ENCODE measurements around the gene COL26A1.
"Not testable (repeated sequence)": the region's sequence is repeated elsewhere in the genome, so short reads cannot be mapped to it uniquely, and the experiment has no call there.

The COL26A1 gene

DNA sequence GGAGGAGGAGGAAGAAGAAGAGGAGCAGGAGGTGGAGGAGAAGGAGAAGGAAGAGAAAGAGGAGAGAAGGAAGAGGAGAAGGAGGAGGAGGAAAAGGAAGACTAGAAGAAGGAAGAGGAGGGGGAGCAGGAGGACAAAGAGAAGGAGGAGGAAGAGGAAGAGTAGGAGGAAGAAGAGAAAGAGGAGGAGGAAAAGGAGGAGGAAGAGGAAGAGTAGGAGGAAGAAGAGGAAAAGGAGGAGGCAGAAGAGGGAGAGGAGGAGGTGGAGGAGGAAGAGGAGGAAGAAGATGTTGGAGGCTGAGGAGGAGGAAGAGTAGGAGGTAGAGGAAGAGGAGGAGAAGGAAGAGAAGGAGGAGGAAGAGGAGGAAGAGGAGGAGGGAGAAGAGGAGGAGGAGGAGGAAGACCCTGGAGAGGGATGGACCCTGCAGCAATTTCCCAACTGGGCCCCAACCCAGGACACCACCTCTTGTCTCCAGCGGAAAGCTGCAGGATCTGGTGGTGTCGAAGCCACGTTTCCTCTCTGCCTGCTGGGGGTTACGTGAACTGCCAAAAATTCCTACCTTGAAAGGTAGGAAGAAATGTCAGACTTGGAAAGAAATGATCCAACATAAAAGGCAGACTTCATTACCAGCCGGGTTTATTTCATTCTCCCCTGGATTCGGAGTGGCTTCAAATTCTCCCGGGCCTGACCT lies 38.9 kb downstream of the COL26A1 start:
- DNase-seq: no peak

DNA sequence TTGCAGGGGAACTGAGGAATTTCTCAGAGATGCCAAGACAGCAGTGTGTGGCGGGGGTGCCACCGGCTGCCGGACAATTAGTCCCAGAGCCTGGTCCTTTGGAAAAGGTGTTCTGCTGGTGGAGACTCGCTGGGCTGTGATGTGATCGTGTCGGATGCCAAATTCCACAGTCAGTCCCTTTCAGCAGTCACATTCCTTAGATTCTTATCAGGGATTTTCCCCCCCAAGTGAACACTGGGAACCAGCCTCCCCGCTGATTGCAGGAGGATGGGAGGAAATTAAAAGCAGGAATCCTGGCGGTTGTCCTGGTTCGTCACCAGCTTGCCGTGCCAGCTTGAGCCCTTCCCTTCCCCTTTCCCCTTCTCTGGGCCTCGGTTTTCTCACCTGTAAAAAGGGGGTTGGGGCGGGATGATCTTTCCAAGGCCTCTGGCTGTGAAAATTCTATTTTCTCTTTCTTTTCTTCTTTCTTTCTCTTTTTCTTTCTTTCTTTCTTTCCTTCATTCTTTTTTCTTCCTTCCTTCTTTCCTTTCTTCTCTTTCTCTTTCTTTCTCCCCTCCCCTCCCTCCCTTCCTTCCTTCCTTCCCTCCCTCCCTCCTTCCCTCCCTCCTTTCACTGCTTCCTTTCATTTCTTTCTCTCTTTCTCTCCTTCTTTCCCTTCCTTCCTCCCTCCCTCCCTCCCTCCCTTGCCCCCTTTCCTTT lies 39.6 kb downstream of the COL26A1 start:
- no peak for DNase-seq

DNA sequence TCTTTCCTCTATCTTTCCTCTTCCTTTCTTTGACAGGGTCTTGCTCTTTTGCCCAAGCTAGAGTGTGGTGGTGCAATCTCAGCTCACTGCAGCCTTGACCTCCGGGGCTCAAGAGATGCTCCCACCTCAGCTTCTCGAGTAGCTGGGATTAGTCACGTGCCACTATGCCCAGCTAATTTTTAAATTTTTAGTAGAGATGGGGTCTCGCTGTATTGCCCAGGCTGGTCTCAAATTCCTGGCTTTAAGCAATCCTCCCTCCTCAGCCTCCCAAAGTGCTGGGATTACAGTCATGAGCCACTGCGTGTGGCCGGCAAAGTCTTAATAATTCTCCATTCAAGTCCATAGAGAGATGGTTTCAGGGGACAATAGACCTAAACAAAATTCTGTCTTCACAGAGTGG lies 40.2 kb downstream of the COL26A1 start:
- no peak for DNase-seq

DNA sequence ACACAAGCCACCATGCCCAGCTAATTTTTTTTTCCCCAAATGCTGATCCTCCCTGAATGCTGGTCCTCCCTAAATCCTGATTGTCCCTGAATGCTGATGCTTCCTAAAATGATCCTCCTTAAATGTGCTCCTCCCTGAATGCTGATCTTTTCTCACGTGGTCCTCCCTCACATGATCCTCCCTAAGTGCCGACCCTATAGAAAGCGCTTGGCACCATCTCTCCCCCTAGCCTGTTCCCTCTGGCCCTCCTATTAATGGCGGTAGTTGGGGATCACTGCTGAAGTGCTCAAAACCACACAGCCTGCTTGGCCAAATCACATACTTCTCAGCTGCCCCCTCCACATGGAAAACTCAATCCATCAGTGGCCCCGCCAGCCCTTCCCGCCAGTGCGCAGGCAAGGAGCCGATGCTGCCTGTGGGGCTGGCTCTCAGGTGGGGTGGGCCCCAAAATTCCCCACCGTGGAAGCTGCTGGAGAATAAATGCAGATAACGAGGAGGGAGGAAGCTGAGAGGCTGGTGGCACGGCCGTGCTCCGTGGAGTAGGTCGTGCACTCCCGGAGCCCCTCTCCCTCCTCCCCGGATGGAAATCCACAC lies 42.9 kb downstream of the COL26A1 start:
- no peak for DNase-seq

DNA sequence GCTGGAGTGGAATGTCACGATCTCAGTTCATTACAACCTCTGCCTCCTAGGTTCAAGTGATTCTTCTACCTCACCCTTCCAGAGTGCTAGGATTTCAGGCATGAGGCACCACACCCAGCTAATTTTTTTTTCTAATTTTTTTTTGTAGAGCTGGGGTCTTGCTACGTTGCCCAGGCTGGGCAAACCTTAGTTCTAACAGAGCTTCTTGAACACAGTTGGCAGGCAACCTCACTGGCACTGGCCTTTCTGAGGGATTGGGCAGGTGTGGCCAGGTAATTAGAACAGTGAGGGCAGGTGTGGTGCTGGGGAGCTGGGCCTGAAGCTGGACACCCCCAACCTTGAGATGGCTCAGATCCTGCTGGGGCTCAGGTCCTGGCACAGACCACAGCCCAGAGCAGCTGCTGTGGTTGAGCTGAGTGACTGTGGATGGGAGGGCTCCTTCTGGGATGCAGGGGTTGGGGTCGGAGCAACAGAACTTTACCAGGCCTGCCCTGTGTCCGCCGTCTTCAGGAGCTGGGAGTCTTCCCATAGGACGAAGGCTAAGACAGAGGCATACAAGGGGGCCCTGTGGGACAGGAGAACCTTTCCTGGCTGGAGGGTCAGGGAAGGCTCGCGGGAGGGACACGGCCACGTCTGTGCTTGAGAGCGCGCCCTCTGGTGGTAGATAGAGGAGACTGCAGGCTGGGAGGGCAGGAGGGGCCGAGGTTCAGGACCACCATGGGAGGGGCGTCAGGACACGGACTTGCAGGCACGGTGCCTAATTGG lies 48.2 kb downstream of the COL26A1 start:
- DNase-seq: peak in 6 of 56 donors; percentile 0 to 21 (median 4)

DNA sequence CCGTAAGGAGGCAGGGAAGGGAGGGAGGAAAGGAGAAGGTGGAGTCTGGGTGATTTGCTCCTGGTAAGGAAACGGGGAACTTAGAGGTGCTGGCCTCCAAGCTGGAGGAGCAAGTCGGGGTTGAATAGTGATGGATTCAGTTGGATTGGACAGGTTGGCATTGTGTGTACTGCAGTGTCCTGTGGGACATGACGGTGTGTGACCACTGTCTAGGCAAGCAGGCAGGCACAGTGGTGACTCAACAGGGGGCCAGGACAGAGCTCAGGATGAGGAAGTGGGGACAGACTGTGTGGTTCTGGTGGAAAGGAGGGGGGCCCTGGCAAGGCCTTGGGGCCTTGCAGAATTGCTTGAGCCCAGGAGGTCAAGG lies 48.8 kb downstream of the COL26A1 start:
- DNase-seq: no peak

DNA sequence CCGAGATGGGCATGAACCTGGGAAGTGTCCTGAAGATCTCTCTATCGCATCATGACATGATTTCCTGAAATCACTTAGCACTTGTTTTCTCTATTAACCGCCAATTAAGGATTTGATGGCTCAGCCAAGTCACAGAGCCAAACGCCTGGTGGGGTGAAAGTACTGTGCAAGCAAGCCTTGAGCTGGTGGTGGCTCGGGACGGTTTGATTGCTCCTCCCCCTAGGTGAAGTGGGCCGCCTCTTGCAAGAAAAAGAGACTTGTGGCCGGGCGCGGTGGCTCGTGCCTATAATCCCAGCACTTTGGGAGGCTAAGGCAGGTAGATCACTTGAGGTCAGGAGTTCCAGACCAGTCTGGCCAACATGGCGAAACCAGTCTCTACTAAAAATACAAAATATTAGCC lies 50.3 kb downstream of the COL26A1 start:
- DNase-seq: no peak

DNA sequence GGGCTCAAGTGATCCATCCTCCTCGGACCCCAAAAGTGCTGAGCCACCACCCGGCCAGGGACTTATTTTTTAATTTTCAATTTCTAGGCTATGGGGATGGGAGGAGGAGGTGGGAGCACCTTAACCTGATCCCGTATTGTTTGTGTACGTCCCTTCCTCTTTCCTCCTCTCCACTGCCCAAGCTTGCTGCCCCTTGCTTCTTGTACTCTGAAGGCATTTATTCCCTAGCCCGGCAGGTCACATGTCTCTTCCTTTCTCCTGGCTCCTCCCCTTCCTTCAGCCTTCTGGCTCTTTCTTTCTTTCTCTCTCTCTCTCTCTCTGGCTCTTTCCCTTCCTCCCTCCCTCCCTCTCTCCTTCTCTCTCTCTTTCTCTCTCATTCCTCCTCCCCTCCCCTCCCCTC lies 56.0 kb downstream of the COL26A1 start:
- DNase-seq: no peak

DNA sequence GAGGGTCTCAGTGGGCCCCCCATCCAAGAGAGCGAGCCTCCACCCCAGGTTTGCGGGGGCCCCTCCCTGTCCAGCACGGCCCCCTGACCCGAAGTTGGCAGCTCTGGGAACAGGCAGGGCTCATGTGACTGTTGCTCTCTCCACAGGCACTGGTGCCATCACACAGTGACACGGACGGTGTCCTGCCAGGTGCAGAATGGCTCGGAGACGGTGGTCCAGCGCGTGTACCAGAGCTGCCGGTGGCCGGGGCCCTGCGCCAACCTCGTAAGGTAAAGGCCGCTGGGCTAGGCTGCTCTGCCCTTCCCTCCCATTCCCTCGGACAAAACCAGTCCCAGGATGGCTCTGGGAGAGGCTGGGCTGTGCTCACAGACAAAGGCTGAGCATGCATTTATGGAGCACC lies 57.2 kb downstream of the COL26A1 start:
- DNase-seq: no peak

DNA sequence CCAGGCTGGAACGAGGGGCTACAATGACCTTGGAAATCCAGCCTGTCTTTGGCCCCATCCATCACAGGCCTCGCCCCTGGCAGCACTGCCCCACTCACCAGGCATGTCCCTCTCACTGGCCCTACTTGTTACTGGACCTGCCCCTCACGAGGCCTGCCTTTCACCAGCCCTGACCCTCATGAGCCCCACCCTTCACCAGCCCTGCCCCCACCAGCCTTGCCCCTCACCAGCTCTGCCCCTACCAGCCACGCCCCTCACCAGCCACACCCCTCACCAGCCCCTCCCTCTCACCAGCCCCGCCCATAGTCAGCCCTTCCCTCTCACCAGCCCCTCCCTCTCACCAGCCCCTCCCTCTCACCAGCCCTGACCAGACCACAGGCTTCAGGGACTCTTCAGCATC lies 57.8 kb downstream of the COL26A1 start:
- DNase-seq: no peak

DNA sequence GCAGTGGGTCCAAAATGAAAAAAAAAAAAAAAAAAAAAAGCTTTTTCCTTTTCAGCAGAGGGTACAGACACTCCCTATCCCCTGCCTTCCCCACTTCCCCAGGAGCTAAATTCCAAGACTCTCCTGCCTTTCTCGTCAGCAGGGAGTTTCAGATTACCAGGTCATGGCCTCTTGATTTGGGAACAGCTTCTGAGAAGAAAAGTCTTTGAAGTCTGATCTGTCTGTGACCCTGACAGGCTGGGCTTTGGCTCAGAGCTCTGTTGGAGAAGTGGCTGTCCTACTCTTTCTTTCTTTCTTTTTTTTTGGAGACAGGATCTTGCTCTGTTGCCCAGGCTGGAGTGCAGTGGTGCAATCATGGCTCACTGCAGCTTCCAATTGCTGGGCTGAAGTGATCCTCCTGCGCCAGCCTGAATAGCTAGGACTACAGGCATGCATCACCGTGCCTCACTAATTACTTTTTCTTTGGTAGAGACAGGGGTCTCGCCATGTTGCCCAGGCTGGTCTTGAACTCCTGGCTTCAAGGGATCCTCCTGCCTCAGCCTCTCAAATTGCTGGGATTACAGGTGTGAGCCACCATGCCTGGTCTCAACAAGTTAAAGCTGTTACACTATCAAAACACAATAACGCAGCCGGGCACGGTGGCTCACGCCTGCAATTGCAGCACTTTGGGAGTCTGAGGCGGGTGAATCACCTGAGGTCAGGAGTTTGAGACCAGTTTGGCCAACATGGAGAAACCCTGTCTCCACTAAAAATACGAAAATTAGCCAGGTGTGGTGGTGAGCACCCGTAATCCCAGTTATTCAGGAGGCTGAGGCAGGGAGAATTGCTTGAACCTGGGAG lies 59.9 kb downstream of the COL26A1 start:
- DNase-seq: no peak

DNA sequence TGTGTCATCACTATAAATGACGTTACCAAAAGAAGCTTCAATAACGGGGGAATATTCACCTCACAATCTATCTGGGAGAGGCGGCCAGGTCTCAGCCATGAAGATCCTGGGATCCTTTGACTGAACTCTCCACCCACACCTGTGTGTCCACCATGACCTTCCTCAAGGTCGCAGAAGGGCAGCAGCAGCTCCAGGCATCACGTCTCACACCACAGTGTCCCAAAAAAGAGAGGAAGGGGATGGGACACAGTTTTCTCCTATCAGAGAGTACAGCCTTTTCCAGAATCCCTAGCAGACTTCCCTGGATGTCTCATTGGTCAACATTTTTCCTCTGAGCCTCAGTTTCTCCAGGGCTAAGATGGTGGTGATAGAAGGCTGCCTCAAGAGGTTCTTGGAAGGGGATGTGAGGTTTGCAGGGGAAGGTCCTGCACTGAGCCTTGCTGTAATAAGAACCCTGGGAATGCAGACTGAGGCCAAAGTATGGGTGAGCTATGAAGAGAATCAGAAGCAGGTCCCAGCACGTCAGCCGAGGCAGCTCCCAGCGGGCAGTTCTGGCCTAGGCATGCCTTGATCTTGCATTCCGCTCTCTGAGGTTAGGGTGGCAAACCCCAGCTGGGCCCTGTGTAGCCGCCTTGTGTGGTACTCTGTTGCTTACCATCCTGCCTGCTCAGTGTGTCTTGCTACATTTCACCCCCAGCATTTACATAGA lies 63.8 kb downstream of the COL26A1 start:
- DNase-seq: no peak

DNA sequence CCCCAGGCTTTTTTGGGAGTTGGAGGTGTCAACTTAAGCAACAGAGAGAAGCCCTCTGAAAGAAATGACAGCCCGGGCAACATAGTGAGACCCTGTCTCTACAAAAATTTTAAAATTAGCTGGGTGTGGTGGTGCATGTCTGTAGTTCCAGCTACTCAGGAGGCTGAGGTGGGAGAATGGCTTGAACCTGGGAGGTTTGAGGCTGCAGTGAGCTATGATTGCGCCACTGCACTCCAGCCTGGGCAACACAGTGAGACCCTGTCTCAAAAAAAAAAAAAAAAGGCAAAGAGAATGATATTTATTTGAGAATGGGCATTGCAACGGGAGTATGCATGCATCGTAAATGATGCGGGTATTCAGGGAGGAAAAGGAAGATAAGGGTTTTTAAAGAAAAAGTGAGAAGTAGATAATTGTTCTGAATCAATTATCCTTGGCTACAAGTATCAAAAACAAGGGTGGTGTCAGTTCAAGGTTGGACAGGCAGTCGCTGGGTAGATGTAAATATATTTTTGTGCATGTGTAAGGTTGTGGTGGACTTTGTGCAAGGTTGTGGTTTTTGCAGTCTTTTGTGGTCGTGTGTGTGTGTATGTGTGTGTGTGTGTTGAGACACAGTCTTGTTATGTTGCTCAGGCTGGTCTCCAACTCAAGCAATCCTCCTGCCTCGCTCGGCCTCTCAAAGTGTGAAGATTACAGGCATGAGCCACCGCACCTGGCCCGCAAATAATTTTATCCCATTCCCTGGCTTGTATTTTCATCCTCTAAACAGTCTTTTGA lies 65.6 kb downstream of the COL26A1 start:
- no peak for DNase-seq

DNA sequence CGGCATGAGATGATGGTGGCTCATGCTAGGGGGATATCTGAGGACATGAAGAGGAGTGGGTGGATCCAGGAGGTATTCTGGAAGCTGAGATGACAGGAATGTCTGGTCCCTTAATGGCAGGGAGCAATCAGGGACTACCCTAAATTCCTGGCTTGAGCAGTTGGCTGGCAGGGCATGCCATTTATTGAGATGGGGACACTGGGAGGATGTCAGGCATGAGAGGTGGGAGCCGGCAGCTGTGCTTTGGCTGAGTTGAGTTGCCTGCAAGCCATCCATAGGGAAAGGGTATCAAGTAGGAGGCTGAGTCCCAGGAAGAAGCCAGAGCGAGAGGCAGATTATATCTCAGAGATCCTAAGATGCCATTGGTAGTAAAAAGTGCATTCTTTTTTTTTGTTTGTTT lies 69.6 kb downstream of the COL26A1 start:
- no peak for DNase-seq

DNA sequence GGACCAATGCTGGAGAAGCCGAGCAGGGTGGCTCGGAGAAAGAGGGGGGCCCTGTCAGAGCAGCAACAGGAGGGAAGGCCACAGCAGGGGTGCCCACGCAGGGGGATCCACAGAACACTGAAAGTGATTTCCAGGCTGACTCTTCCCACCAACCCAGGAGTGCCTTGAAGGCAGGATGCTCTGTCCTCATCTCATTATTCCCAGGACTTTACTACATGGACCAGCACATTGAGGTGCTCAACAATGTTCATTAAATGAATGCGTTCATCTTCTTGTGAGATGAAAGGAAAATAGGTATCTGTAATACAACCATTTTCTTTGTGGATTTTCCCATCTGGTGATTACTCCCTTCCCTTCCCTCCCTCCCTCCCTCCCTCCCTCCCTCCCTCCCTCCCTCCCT lies 71.0 kb downstream of the COL26A1 start:
- DNase-seq: no peak

DNA sequence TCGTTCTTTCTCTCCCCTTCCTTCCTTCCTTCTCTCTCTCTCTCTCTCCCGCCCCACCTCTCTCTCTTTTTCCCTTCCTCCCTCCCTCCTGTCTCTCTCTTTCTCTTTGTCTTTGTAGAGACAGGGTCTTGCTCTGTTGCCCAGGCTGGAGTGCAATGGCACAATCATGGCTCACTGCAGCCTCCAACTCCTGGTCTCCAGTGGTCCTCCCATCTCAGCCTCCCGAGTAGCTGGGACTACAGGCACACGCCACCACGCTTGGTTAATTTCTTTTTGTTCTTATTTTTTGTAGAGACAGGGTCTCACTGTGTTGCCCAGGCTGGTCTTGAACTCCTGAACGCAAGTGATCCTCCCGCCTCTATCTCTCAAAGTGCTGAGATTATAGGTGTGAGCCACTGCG lies 71.5 kb downstream of the COL26A1 start:
- DNase-seq: not testable (repeated sequence)

DNA sequence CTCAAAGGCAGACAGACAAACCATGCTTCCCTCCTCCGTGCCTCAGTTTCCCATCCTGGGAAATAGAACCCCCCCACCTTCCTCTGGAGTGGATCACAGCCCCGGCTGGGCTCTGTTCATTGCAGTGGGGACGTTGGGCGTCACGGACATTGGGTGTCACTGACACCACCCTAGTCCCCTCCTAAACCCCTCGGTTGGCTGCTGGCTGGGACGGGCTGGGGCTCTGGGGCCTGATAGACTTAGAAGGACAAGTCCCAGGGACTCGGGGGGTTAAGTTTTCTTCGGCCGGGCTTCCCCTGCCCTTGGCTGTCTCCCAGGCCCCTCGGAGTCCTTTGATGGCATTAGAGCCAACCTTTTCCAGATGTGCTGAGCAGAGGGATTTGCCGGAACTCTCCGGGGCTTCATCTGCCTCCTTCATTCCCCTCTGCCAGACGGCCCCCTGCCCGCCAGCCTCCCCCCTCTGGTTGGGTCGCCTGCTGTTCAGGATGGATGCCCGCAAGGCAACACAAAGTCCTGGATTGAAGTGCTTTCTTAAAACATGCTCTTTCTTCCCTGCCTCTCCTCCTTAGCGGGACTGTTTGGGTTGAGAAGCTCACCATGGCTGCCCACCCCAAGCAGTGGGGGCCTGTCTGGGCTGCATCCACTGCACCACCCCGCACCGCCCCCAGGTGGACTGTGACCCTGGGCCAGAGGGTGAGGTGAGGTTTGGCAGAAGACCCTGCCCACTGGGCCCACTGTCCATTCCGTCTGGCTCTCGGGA lies 73.0 kb downstream of the COL26A1 start:
- DNase-seq: no peak

DNA sequence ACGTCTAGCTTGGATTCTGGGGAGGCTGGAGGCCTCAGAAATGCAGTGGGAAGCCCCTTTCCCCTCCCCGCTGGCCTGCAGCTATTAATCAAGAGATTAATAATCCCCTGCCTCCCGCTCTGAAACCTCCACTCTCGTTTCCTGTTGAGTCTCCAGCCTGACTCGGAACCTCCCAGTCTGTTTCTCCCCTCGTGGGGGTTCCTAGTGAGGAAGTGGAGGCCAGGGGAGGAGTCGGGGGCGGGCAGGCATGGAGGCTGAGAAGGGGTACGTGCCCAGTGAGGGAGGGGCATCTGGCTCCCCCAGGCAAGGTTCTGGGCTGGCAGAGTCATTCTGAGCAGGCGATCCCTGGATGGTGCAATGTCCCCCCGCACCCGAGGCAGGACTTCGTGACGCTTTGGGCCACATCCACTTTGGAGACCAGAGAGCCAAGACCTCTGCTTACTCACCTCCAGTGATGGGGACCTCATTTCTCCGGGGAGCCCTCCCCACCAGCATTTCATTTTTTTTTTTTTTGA lies 73.6 kb downstream of the COL26A1 start:
- no peak for DNase-seq
